ENCODE data around the gene FOXS1. TPM values are rescaled to one million over a fixed set of nuclear protein-coding genes. Genes with fewer than 3 reads are reported as not detected.

Gene FOXS1
- total and polyA plus RNA-seq, 9 donors, result 4.5 to 11.7 (median 7.0) TPM

GRCh38 chr20:31870726-31871617, 25.6 kb upstream of the FOXS1 start:
- Histone ChIP-seq H3K27me3 (ENCODE audit: control insufficient read depth, insufficient read depth, low read length) (peaks cover 20% of the 10 kb centered on the region), H3K9me3 (replicated peaks; ENCODE audit: control insufficient read depth, low read depth, low read length) (no peaks in the 10 kb centered on the region), H3K4me3 (ENCODE audit: low read length) (peak overlapping the region; percentile 36), H3K27ac (ENCODE audit: low read length) (no peak overlapping the region), H3K4me1 (ENCODE audit: control insufficient read depth, insufficient read depth, low read length) (peaks cover 13% of the 10 kb centered on the region), H3K36me3 (ENCODE audit: control insufficient read depth, insufficient read depth, low read length) (no peaks in the 10 kb centered on the region)
- 3% methylated on average over 17 of the region's 24 CpGs for WGBS (ENCODE audit: insufficient coverage)
- DNase-seq, result no peak

GRCh38 chr20:31869942-31870725, 24.7 kb upstream of the FOXS1 start, which contains the start of the genes DUSP15 and TTLL9:
DUSP15 (minus strand) TSS chr20:31870527; CDS start chr20:31870337, 190 bp downstream.
TTLL9 (plus strand) TSS chr20:31870634; CDS start chr20:31871127, 493 bp downstream.
- H3K27ac ChIP-seq (ENCODE audit: low read length), result no peak within 1 kb of the TSS
- peak; percentile 52 for DNase-seq
- WGBS (ENCODE audit: insufficient coverage), result under 1% methylated on average over 80 of the region's 80 CpGs

DNA sequence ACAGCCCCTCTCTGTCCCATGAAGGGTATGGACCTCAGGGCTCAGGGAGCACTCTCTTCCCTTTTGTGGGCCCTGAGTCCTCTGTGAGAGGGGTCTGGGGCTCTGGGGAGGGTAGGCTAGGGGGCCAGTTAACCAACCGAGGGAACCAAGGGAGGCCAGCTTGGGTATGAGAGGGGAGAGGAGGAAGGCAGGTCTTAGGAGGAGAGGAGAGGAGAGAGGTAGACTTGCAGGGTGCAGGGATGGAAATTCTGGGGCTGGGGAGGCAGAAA, 24.2 kb upstream of the FOXS1 start:
- H3K27me3 ChIP-seq (ENCODE audit: control insufficient read depth, insufficient read depth, low read length), result peaks cover 20% of the 10 kb centered on the region
- no peaks in the 10 kb centered on the region for H3K36me3 ChIP-seq (ENCODE audit: control insufficient read depth, insufficient read depth, low read length)
- no peaks in the 10 kb centered on the region for H3K9me3 ChIP-seq (replicated peaks; ENCODE audit: control insufficient read depth, low read depth, low read length)
- WGBS (ENCODE audit: insufficient coverage), result 0% methylated on average over 1 of the region's 1 CpG
- H3K4me1 ChIP-seq (ENCODE audit: control insufficient read depth, insufficient read depth, low read length), result peaks cover 13% of the 10 kb centered on the region
- peak overlapping the region; percentile 36 for H3K4me3 ChIP-seq (ENCODE audit: low read length)
- no peak for DNase-seq
- H3K27ac ChIP-seq (ENCODE audit: low read length), result no peak overlapping the region

More at GRCh38 chr20:31869942-31870725, 24.7 kb upstream of the FOXS1 start, which contains the start of the genes DUSP15 and TTLL9:
- peak within 1 kb of the TSS; percentile 36 for H3K4me3 ChIP-seq (ENCODE audit: low read length)
- H3K36me3 ChIP-seq (ENCODE audit: control insufficient read depth, insufficient read depth, low read length), result no peaks in the 10 kb centered on the region
- no peaks in the 10 kb centered on the region for H3K9me3 ChIP-seq (replicated peaks; ENCODE audit: control insufficient read depth, low read depth, low read length)
- H3K4me1 ChIP-seq (ENCODE audit: control insufficient read depth, insufficient read depth, low read length), result peaks cover 13% of the 10 kb centered on the region
- peaks cover 20% of the 10 kb centered on the region for H3K27me3 ChIP-seq (ENCODE audit: control insufficient read depth, insufficient read depth, low read length)

- peaks cover 13% of the 10 kb centered on the region for H3K4me1 ChIP-seq (ENCODE audit: control insufficient read depth, insufficient read depth, low read length)
- no peak overlapping the region for H3K27ac ChIP-seq (ENCODE audit: low read length)
- H3K9me3 ChIP-seq (replicated peaks; ENCODE audit: control insufficient read depth, low read depth, low read length), result no peaks in the 10 kb centered on the region
- WGBS (ENCODE audit: insufficient coverage), result 75% methylated on average over 4 of the region's 12 CpGs
- DNase-seq, result no peak
- no peak overlapping the region for H3K4me3 ChIP-seq (ENCODE audit: low read length)
- no peaks in the 10 kb centered on the region for H3K36me3 ChIP-seq (ENCODE audit: control insufficient read depth, insufficient read depth, low read length)
- H3K27me3 ChIP-seq (ENCODE audit: control insufficient read depth, insufficient read depth, low read length), result peaks cover 20% of the 10 kb centered on the region
These were observed 23.7 kb upstream of the FOXS1 start for GRCh38 chr20:31868853-31869672.

- Histone ChIP-seq H3K27me3 (ENCODE audit: control insufficient read depth, insufficient read depth, low read length) (peaks cover 16% of the 10 kb centered on the region), H3K27ac (ENCODE audit: low read length) (no peak overlapping the region), H3K9me3 (replicated peaks; ENCODE audit: control insufficient read depth, low read depth, low read length) (no peaks in the 10 kb centered on the region), H3K4me1 (ENCODE audit: control insufficient read depth, insufficient read depth, low read length) (peaks cover 13% of the 10 kb centered on the region), H3K4me3 (ENCODE audit: low read length) (no peak overlapping the region), H3K36me3 (ENCODE audit: control insufficient read depth, insufficient read depth, low read length) (no peaks in the 10 kb centered on the region)
- 79% methylated on average over 3 of the region's 3 CpGs for WGBS (ENCODE audit: insufficient coverage)
- no peak for DNase-seq
These were observed 20.8 kb upstream of the FOXS1 start for GRCh38 chr20:31866221-31866620.

DNA sequence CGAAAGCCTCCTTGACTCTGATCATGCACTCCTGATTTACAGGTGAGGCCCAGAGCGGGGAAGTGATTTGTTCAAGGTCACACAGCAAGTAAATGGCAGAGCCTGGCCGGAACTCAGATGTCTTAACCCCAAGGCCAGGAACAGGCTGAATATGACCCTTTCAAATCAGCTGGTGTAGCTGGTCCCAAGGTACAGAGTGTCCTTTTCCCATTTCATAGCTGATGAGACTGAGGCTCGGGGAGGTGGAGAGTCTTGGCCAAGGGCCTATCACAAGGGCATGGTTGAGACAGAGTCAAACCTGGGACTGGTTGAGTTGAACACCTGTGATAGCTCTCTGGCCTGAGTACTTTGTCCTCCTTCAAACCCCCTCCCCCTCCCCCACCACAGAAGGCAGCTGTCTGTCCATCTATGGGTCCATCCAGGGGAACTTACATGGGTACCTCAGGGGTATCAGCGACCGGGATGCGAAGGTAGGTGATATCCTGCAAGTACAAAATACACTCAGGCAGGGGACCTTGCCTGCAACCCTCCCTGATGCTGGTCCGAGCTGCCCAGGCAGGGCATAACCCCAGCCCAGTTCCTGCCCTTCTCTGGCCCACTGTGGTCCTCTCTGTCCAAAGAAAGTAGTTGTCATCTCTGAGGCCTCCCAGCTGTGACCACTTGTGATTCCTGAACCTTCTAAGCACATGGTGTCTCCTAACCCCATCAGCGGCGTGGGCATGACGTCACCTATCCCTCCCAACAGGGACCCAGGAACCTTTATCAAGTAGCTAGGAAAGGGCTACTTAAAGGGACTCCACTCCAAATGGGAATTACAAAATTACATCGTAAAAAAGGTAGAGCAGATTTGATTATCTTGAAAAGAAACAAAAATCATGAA, 19.4 kb upstream of the FOXS1 start:
- Histone ChIP-seq H3K27ac (ENCODE audit: low read length) (no peak overlapping the region), H3K4me1 (ENCODE audit: control insufficient read depth, insufficient read depth, low read length) (peaks cover 19% of the 10 kb centered on the region), H3K9me3 (replicated peaks; ENCODE audit: control insufficient read depth, low read depth, low read length) (no peaks in the 10 kb centered on the region), H3K36me3 (ENCODE audit: control insufficient read depth, insufficient read depth, low read length) (no peaks in the 10 kb centered on the region), H3K4me3 (ENCODE audit: low read length) (no peak overlapping the region), H3K27me3 (ENCODE audit: control insufficient read depth, insufficient read depth, low read length) (peaks cover 23% of the 10 kb centered on the region)
- DNase-seq, result no peak
- 82% methylated on average over 9 of the region's 12 CpGs for WGBS (ENCODE audit: insufficient coverage)

- Histone ChIP-seq H3K4me1 (ENCODE audit: control insufficient read depth, insufficient read depth, low read length) (peaks cover 13% of the 10 kb centered on the region), H3K9me3 (replicated peaks; ENCODE audit: control insufficient read depth, low read depth, low read length) (no peaks in the 10 kb centered on the region), H3K36me3 (ENCODE audit: control insufficient read depth, insufficient read depth, low read length) (no peaks in the 10 kb centered on the region), H3K4me3 (ENCODE audit: low read length) (no peak overlapping the region), H3K27me3 (ENCODE audit: control insufficient read depth, insufficient read depth, low read length) (peaks cover 26% of the 10 kb centered on the region), H3K27ac (ENCODE audit: low read length) (no peak overlapping the region)
- 52% methylated on average over 2 of the region's 9 CpGs for WGBS (ENCODE audit: insufficient coverage)
- no peak for DNase-seq
These were observed 18.1 kb upstream of the FOXS1 start for GRCh38 chr20:31863296-31864085.

DNA sequence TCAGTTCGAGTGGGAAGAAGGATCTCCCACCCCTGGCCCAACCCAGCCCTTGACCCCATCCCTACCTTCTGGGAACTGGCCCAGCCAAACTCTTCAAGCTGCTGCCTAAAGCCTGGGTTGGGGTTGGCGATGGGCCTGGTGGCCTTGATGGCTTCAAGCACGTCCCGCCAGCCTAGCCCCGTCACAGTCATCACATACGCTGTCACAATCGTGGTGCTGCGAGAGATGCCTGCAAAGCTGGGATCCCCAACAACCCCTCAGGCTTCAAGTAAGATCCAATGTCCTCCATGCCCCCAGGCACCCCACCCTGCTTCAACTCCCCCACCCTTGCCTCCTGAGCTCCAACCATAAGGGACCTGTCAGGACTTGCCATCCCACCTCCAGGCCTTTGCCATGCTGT, 17.1 kb upstream of the FOXS1 start:
- H3K4me1 ChIP-seq (ENCODE audit: control insufficient read depth, insufficient read depth, low read length), result peaks cover 13% of the 10 kb centered on the region
- DNase-seq, result no peak
- no peaks in the 10 kb centered on the region for H3K36me3 ChIP-seq (ENCODE audit: control insufficient read depth, insufficient read depth, low read length)
- H3K27me3 ChIP-seq (ENCODE audit: control insufficient read depth, insufficient read depth, low read length), result peaks cover 30% of the 10 kb centered on the region
- no peak overlapping the region for H3K27ac ChIP-seq (ENCODE audit: low read length)
- H3K4me3 ChIP-seq (ENCODE audit: low read length), result no peak overlapping the region
- 100% methylated on average over 1 of the region's 8 CpGs for WGBS (ENCODE audit: insufficient coverage)
- no peaks in the 10 kb centered on the region for H3K9me3 ChIP-seq (replicated peaks; ENCODE audit: control insufficient read depth, low read depth, low read length)

GRCh38 chr20:31862157-31862470, 16.7 kb upstream of the FOXS1 start:
- no peak for DNase-seq
- Histone ChIP-seq H3K27me3 (ENCODE audit: control insufficient read depth, insufficient read depth, low read length) (peaks cover 32% of the 10 kb centered on the region), H3K4me3 (ENCODE audit: low read length) (no peak overlapping the region), H3K36me3 (ENCODE audit: control insufficient read depth, insufficient read depth, low read length) (no peaks in the 10 kb centered on the region), H3K4me1 (ENCODE audit: control insufficient read depth, insufficient read depth, low read length) (peaks cover 13% of the 10 kb centered on the region), H3K9me3 (replicated peaks; ENCODE audit: control insufficient read depth, low read depth, low read length) (no peaks in the 10 kb centered on the region), H3K27ac (ENCODE audit: low read length) (no peak overlapping the region)
- 70% methylated on average over 2 of the region's 5 CpGs for WGBS (ENCODE audit: insufficient coverage)

All from muscle of leg (tissue), 11 donors.